ENCODE results near the gene ARRDC2.
"Not testable (repeated sequence)": the region's sequence is repeated elsewhere in the genome, so short reads cannot be mapped to it uniquely, and the experiment has no call there.

ARRDC2 gene

GRCh38 chr19:18020212-18021085, 12.5 kb downstream of the ARRDC2 start:
- DNase-seq = no peak

GRCh38 chr19:18021121-18021755, 13.3 kb downstream of the ARRDC2 start:
- peak; percentile 51 for DNase-seq

- DNase-seq = no peak
These were observed 15.8 kb downstream of the ARRDC2 start for GRCh38 chr19:18023622-18024251.

- no peak for DNase-seq
These were observed 19.2 kb downstream of the ARRDC2 start for GRCh38 chr19:18027151-18027550.

- DNase-seq = no peak
These were observed 21.8 kb downstream of the ARRDC2 start for GRCh38 chr19:18029617-18030338.

GRCh38 chr19:18031401-18031800, 23.4 kb downstream of the ARRDC2 start:
- DNase-seq = not testable (repeated sequence)

GRCh38 chr19:18032102-18032501, 24.1 kb downstream of the ARRDC2 start:
- DNase-seq = not testable (repeated sequence)

- no peak for DNase-seq
These were observed 33.1 kb downstream of the ARRDC2 start for GRCh38 chr19:18041054-18041453.

- DNase-seq = no peak
These were observed 35.7 kb downstream of the ARRDC2 start for GRCh38 chr19:18043676-18044075.

GRCh38 chr19:18044825-18045304, 36.9 kb downstream of the ARRDC2 start:
- peak; percentile 95 for DNase-seq

- DNase-seq = no peak
These were observed 37.5 kb downstream of the ARRDC2 start for GRCh38 chr19:18045307-18046050.

GRCh38 chr19:18046059-18046718, 38.2 kb downstream of the ARRDC2 start:
- DNase-seq = no peak

GRCh38 chr19:18049385-18049784, 41.4 kb downstream of the ARRDC2 start:
- DNase-seq = no peak

- no peak for DNase-seq
These were observed 43.9 kb downstream of the ARRDC2 start for GRCh38 chr19:18051887-18052286.

GRCh38 chr19:18053576-18054219, 45.7 kb downstream of the ARRDC2 start:
- DNase-seq = no peak

GRCh38 chr19:18055967-18056366, 48.0 kb downstream of the ARRDC2 start:
- DNase-seq = no peak

- no peak for DNase-seq
These were observed 49.6 kb downstream of the ARRDC2 start for GRCh38 chr19:18057557-18057956.

GRCh38 chr19:18058208-18059009, 50.4 kb downstream of the ARRDC2 start:
- DNase-seq = peak; percentile 86

GRCh38 chr19:18059297-18059696, 51.3 kb downstream of the ARRDC2 start:
- no peak for DNase-seq

- no peak for DNase-seq
These were observed 51.9 kb downstream of the ARRDC2 start for GRCh38 chr19:18059902-18060301.
